HG02759 (cell line): ENCODE data around the gene GADL1.

ENCODE experiments used
- ATAC-seq: cut with Tn5 transposase; IDR thresholded peaks from one replicate; pipeline ENCODE4 v1.9.1; 2021; ENCODE audit warnings: mild to moderate bottlenecking, moderate library complexity; ENCODE audit not compliant: unreplicated experiment

The GADL1 gene

GRCh38 chr3:30819067-30819798 is 75.2 kb downstream of the GADL1 start:
- ATAC-seq, result no peak

- no peak for ATAC-seq
Observed at GRCh38 chr3:30813734-30814133, 80.7 kb downstream of the GADL1 start.

- no peak for ATAC-seq
Observed at GRCh38 chr3:30811151-30811795, 83.2 kb downstream of the GADL1 start.

- no peak for ATAC-seq
Observed at GRCh38 chr3:30810625-30811024, 83.8 kb downstream of the GADL1 start.

GRCh38 chr3:30805695-30806094 is 88.8 kb downstream of the GADL1 start:
- ATAC-seq, result no peak

- ATAC-seq, result no peak
Observed at GRCh38 chr3:30804984-30805383, 89.5 kb downstream of the GADL1 start.

GRCh38 chr3:30795176-30795575 is 99.3 kb downstream of the GADL1 start:
- no peak for ATAC-seq

GRCh38 chr3:30793740-30794139 is 100.7 kb downstream of the GADL1 start:
- no peak for ATAC-seq

- no peak for ATAC-seq
Observed at GRCh38 chr3:30790150-30790549, 104.3 kb downstream of the GADL1 start.

GRCh38 chr3:30786365-30786764 is 108.1 kb downstream of the GADL1 start:
- ATAC-seq, result no peak

GRCh38 chr3:30779686-30780287 is 114.7 kb downstream of the GADL1 start:
- no peak for ATAC-seq

- ATAC-seq, result no peak
Observed at GRCh38 chr3:30778933-30779332, 115.5 kb downstream of the GADL1 start.

GRCh38 chr3:30777426-30778113 is 116.9 kb downstream of the GADL1 start:
- ATAC-seq, result no peak

GRCh38 chr3:30776186-30776815 is 118.2 kb downstream of the GADL1 start:
- ATAC-seq, result no peak

GRCh38 chr3:30775040-30775439 is 119.4 kb downstream of the GADL1 start:
- no peak for ATAC-seq

- no peak for ATAC-seq
Observed at GRCh38 chr3:30774062-30774461, 120.4 kb downstream of the GADL1 start.

GRCh38 chr3:30770387-30770786 is 124.1 kb downstream of the GADL1 start:
- ATAC-seq, result no peak

GRCh38 chr3:30768703-30769550 is 125.5 kb downstream of the GADL1 start:
- ATAC-seq, result peak; percentile 73

GRCh38 chr3:30768046-30768445 is 126.4 kb downstream of the GADL1 start:
- ATAC-seq, result no peak

GRCh38 chr3:30766522-30766921 is 127.9 kb downstream of the GADL1 start:
- no peak for ATAC-seq
